K562 (cell line): ENCODE measurements around the gene KCNMB3. TPM values are rescaled to one million over a fixed set of nuclear protein-coding genes. Genes with fewer than 3 reads are reported as not detected.

Source experiments
- ATAC-seq: fragments of 200-7000 bp; cut with Tn5 transposase; 3 replicates; pipeline ENCODE4 v1.9.1; 2020; ENCODE audit warnings: moderate library complexity
- Bru-seq: library from RNA; stranded (reverse); fragments of 400-500 nt; gene quantifications from one replicate; lab custom pipeline; 2021; lab: Mats Ljungman, UMichigan
- BruChase-seq, 2 experiments: library from RNA; stranded (reverse); fragments of 400-500 nt; gene quantifications; one replicate each; lab custom pipeline; 2021; lab: Mats Ljungman, UMichigan
- BruUV-seq: library from RNA; stranded (reverse); fragments of 400-500 nt; replicated peaks from 2 replicates; lab custom pipeline; 2021; lab: Mats Ljungman, UMichigan
- CTCF ChIA-PET: fragments of 300-600 bp; formaldehyde crosslinking; extraction: SDS; loops from one replicate; lab custom pipeline; 2021; ENCODE audit warnings: low intra/inter-chr PET ratio; lab: Yijun Ruan, JAX
- POLR2A ChIA-PET: fragments of 300-600, 350-650 bp; sonication (Branson Sonifier 250); formaldehyde crosslinking; extraction: SDS; loops from one replicate; lab custom pipeline; 2021; ENCODE audit warnings: antibody characterized with exemption, inconsistent platforms; lab: Yijun Ruan, JAX
- DNase-seq, 4 experiments: peaks; one replicate each; pipeline versions ENCODE4 v3.0.0 to v3.0.0-alpha.2; 2011 to 2018; ENCODE audit warnings: low spot score in 3 of 4, mixed read lengths in 3 of 4; ENCODE audit errors: extremely low read depth in 1 of 4
- FAIRE-seq: peaks from 2 replicates; lab custom pipeline; 2011; peaks lifted over from hg19 to GRCh38; lab: Jason Lieb, UNC
- H2AFZ ChIP-seq: 2 replicates; pipeline ENCODE4 v1.6.0; 2011; ENCODE audit warnings: low read depth, low read length, control low read depth, inconsistent platforms
- H3K27ac ChIP-seq: fragments of 200-600 bp; 3 replicates; pipeline ENCODE4 v1.8.0; 2011; ENCODE audit warnings: low read depth, mild to moderate bottlenecking, control low read depth, inconsistent platforms, low read length, moderate library complexity, mixed read lengths; ENCODE audit errors: extremely low read depth
- H3K27me3 ChIP-seq, 2 experiments: fragments of 300-600 bp in 1 of 2; 2 replicates in 1 of 2; 3 replicates in 1 of 2; pipeline versions ENCODE4 v1.6.0 to v1.8.0; 2011; ENCODE audit warnings: inconsistent platforms in 2 of 2, low read length in 2 of 2, mild to moderate bottlenecking in 1 of 2, mixed read lengths in 1 of 2, moderate library complexity in 1 of 2; ENCODE audit not compliant: control insufficient read depth in 2 of 2, insufficient read depth in 2 of 2
- H3K36me3 ChIP-seq: fragments of 300-600 bp; 3 replicates; pipeline ENCODE4 v1.8.0; 2011; ENCODE audit warnings: mild to moderate bottlenecking, low read length, inconsistent platforms; ENCODE audit not compliant: control insufficient read depth, insufficient read depth
- H3K4me1 ChIP-seq, 2 experiments: fragments of 200-600 bp in 1 of 2; replicated peaks in 1 of 2; 2 replicates in 1 of 2; 3 replicates in 1 of 2; pipeline versions ENCODE4 v1.5.1 to v1.8.0; 2011; ENCODE audit warnings: inconsistent platforms in 2 of 2, low read length in 2 of 2, mild to moderate bottlenecking in 1 of 2, mixed read lengths in 1 of 2, moderate library complexity in 1 of 2; ENCODE audit not compliant: control insufficient read depth in 2 of 2, insufficient read depth in 2 of 2
- H3K4me2 ChIP-seq: 2 replicates; pipeline ENCODE4 v1.6.1; 2011; ENCODE audit warnings: low read length, control low read depth, inconsistent platforms, mixed read lengths; ENCODE audit not compliant: insufficient read depth
- H3K4me3 ChIP-seq: fragments of 200-600 bp; sonication (generic), shearing (Covaris generic); 2 replicates; pipeline ENCODE4 v1.5.1; 2016; ENCODE audit warnings: control low read depth, inconsistent platforms
- H3K79me2 ChIP-seq: fragments of 200-600 bp; 3 replicates; pipeline ENCODE4 v1.8.0; 2011; ENCODE audit warnings: low read length, inconsistent platforms; ENCODE audit not compliant: control insufficient read depth, insufficient read depth
- H3K9ac ChIP-seq, 2 experiments: 2 replicates each; pipeline versions ENCODE4 v1.6.0 to v1.6.1; 2011; ENCODE audit warnings: low read depth in 2 of 2, low read length in 2 of 2, control low read depth in 1 of 2, inconsistent platforms in 1 of 2, mild to moderate bottlenecking in 1 of 2, mixed read lengths in 1 of 2; ENCODE audit not compliant: insufficient read depth in 1 of 2
- H3K9me1 ChIP-seq: one replicate; pipeline ENCODE4 v1.6.0; 2011; ENCODE audit warnings: inconsistent platforms, mild to moderate bottlenecking, low read length, moderate library complexity; ENCODE audit not compliant: control insufficient read depth, insufficient read depth
- H3K9me3 ChIP-seq: replicated peaks from 2 replicates; pipeline ENCODE4 v1.5.1; 2011; ENCODE audit warnings: low read depth, low read length, inconsistent platforms; ENCODE audit not compliant: control insufficient read depth, insufficient read depth
- H4K20me1 ChIP-seq: replicated peaks from 2 replicates; pipeline ENCODE4 v1.6.1; 2011; ENCODE audit warnings: low read length, inconsistent platforms, mixed read lengths; ENCODE audit not compliant: control insufficient read depth, insufficient read depth
- CHAMP1 ChIP-seq: fragments of 450-650 bp; IDR thresholded peaks from 2 replicates; pipeline ENCODE4 v1.6.1; 2016; ENCODE audit warnings: mild to moderate bottlenecking
- CTCFL ChIP-seq: IDR thresholded peaks from 2 replicates; pipeline ENCODE4 v1.6.1; 2011; ENCODE audit warnings: borderline replicate concordance, low read depth, mild to moderate bottlenecking, moderate library complexity, low read length; ENCODE audit not compliant: insufficient read depth, poor library complexity, severe bottlenecking
- E2F5 ChIP-seq: sonication (generic); formaldehyde crosslinking; IDR thresholded peaks from 2 replicates; pipeline ENCODE4 v1.8.0; 2022; ENCODE audit warnings: mild to moderate bottlenecking, missing genetic modification reagents
- GATAD2B ChIP-seq: fragments of 450-650 bp; IDR thresholded peaks from 2 replicates; pipeline ENCODE4 v1.6.1; 2017; ENCODE audit warnings: mild to moderate bottlenecking, borderline replicate concordance
- YY1 ChIP-seq, 3 experiments: IDR thresholded peaks; 2 replicates each; pipeline ENCODE4 v1.6.1; 2011; ENCODE audit warnings: low read length in 2 of 3, mild to moderate bottlenecking in 2 of 3, moderate library complexity in 2 of 3, borderline replicate concordance in 1 of 3, control low read depth in 1 of 3, low read depth in 1 of 3; ENCODE audit not compliant: insufficient read depth in 3 of 3, insufficient replicate concordance in 2 of 3, control insufficient read depth in 1 of 3, insufficient read length in 1 of 3; ENCODE audit errors: extremely low read depth in 1 of 3
- ZNF644 ChIP-seq: fragments of 200-800 bp; sonication (Bioruptor generic); IDR thresholded peaks from 2 replicates; pipeline ENCODE4 v1.6.1; 2016; ENCODE audit warnings: low read depth, missing genetic modification characterization, missing compliant biosample characterization
- WGBS: fragments of 100-300 bp; shearing (Covaris generic); methylation state at CpG from one replicate; pipeline ENCODE4 v1.1.6; 2016; ENCODE audit warnings: low coverage, mixed read lengths; ENCODE audit not compliant: insufficient coverage; ENCODE audit errors: missing lambda C conversion rate; 5-methylcytosine and 5-hydroxymethylcytosine counted together
- in situ Hi-C: fragments of 300-500 bp; cut with MboI; formaldehyde crosslinking; loops from 4 replicates; pipeline ENCODE4 v1.15.0; 2018; ENCODE audit warnings: inconsistent platforms, mixed read lengths
- intact Hi-C: fragments of 100-400 bp; cut with micrococcal nuclease; formaldehyde crosslinking; loops from 2 replicates; pipeline ENCODE4 v1.14.2; 2022
- long read RNA-seq, 3 experiments: library from polyadenylated mRNA in 2 of 3; library from RNA in 1 of 3; unstranded in 2 of 3; stranded (forward) in 1 of 3; transcript quantifications; one replicate each; pipeline ENCODE4 v2.0.0, GENCODE V29; 2019 to 2022
- polyA minus RNA-seq, 3 experiments: library from RNA; depleted of rRNA, polyadenylated mRNA; stranded (reverse); fragments of >200 nt; gene quantifications; 2 replicates each; pipeline ENCODE4 v1.2.3, GENCODE V29; 2011
- polyA plus RNA-seq, 8 experiments: library from polyadenylated mRNA; depleted of rRNA in 4 of 8; stranded (reverse) in 5 of 8; unstranded in 3 of 8; fragments of >200 nt; fragmentation: Nextera tagmentation in 2 of 8; fragmentation: Illumina TruSeq in 1 of 8; extraction: Ambion mirVana in 2 of 8; extraction: Trizol in 1 of 8; gene quantifications; 2 replicates each; pipeline versions ENCODE4 v1.2.1 to v1.2.3, GENCODE V29; 2011 to 2014; ENCODE audit warnings: inconsistent platforms in 1 of 8, missing spikeins in 1 of 8
- total RNA-seq, 7 experiments: library from RNA; depleted of rRNA in 6 of 7; stranded (reverse); fragments of >200 nt in 6 of 7; fragmentation: Illumina TruSeq in 2 of 7; extraction: Trizol in 2 of 7; gene quantifications; 2 replicates each; pipeline versions ENCODE4 v1.2.1 to v1.2.3, GENCODE V29; 2011 to 2021; ENCODE audit warnings: low replicate concordance in 1 of 7

The KCNMB3 gene
- 42.1 and 87.2 TPM in 2 replicates for total RNA-seq (2011; cell fraction: chromatin; rRNA removed; ENCODE audit: low replicate concordance)
- 16.3 and 21.2 TPM in 2 replicates for total RNA-seq (2011; cell fraction: nucleolus; rRNA removed)
- total RNA-seq (2011; cell fraction: nucleoplasm; rRNA removed), result 33.8 and 60.6 TPM in 2 replicates
- total RNA-seq (2014; rRNA removed) (8.7 and 12.3 TPM in 2 replicates), total RNA-seq (2014; rRNA removed; fragmentation: Illumina TruSeq; extraction: Trizol) (15.3 and 16.5 TPM in 2 replicates), total RNA-seq (2015; rRNA removed; fragmentation: Illumina TruSeq; extraction: Trizol) (13.7 and 13.8 TPM in 2 replicates), total RNA-seq (2021) (9.9 and 14.3 TPM in 2 replicates), polyA plus RNA-seq (2011; rRNA removed) (18.6 and 21.1 TPM in 2 replicates), polyA plus RNA-seq (2014; fragmentation: Illumina TruSeq; extraction: Trizol) (17.6 and 20.4 TPM in 2 replicates), polyA plus RNA-seq (2014; fragmentation: Nextera tagmentation; extraction: Ambion mirVana) (1 to 10 TPM; 7.0 to 7.8 TPM), polyA plus RNA-seq (2014; rRNA removed) (13.0 and 19.8 TPM in 2 replicates), polyA minus RNA-seq (2011; rRNA and poly(A)+ RNA removed) (27.8 and 30.2 TPM in 2 replicates), Bru-seq, nascent RNA (percentile 82 among the genes with signal in this experiment), BruChase-seq, experiment 1, labeled RNA remaining after a 2-hour chase (percentile 86 among the genes with signal in this experiment), BruChase-seq, experiment 2, labeled RNA remaining after a 6-hour chase (percentile 84 among the genes with signal in this experiment)
- polyA plus RNA-seq (2011; cell fraction: cytosol; rRNA removed), result 5.8 and 7.4 TPM in 2 replicates
- 48.8 and 65.5 TPM in 2 replicates for polyA plus RNA-seq (2011; cell fraction: nucleus; rRNA removed)
- polyA plus RNA-seq (2012), result 11.9 and 19.9 TPM in 2 replicates
- polyA minus RNA-seq (2011; cell fraction: cytosol; rRNA and poly(A)+ RNA removed), result 1.8 and 3.6 TPM in 2 replicates
- 26.3 and 37.4 TPM in 2 replicates for polyA minus RNA-seq (2011; cell fraction: nucleus; rRNA and poly(A)+ RNA removed)
- long read RNA-seq, experiment 1, full-length matches to known transcripts, result 3 of 15 reads
- long read RNA-seq, experiment 1, partial matches to known transcripts, result 1 of 15 reads
- long read RNA-seq, experiment 1, other reads (novel, unspliced or antisense), result 11 of 15 reads
- long read RNA-seq, experiment 2, full-length matches to known transcripts, result 4 of 9 reads
- long read RNA-seq, experiment 2, partial matches to known transcripts, result 1 of 9 reads
- long read RNA-seq, experiment 2, other reads (novel, unspliced or antisense), result 4 of 9 reads
- long read RNA-seq, experiment 3, result 0 reads

- ChIA-PET CTCF (no interaction called here), POLR2A (interaction anchor here (0.6 kb wide), 1 partner anchor 72 kb away, joined by 3 read pairs; no protein-coding TSS in a partner anchor)
- no peak for DNase-seq
- Histone ChIP-seq H3K79me2 (peaks cover 32% of the 10 kb centered on the region), H3K9ac (no peak within 1 kb of the TSS), H4K20me1 (no peaks in the 10 kb centered on the region), H3K27me3 (no peaks in the 10 kb centered on the region), H3K9me1 (no peaks in the 10 kb centered on the region), H3K27ac (no peak within 1 kb of the TSS), H3K9me3 (no peaks in the 10 kb centered on the region), H2AFZ (no peak within 1 kb of the TSS), H3K36me3 (peaks cover 66% of the 10 kb centered on the region), H3K4me3 (no peak within 1 kb of the TSS), H3K4me1 (peaks cover 0 to 5% of the 10 kb centered on the region in 2 experiments; a peak in 2 of 5 replicates), H3K4me2 (no peak within 1 kb of the TSS)
- in situ Hi-C loops, result no loop called here
- WGBS, result 84% methylated on average over 6 of the region's 6 CpGs
- intact Hi-C loops, result loop anchor here (10.0 kb wide), 1 partner anchor 236 kb away; no protein-coding TSS in a partner anchor
- ATAC-seq, result no peak
- no peak for FAIRE-seq
- no TSS peak for BruUV-seq
- TF ChIP-seq E2F5 (CRISPR knock-in tag), result no peak
- TF ChIP-seq CTCFL, result no peak
- no peak for TF ChIP-seq YY1 (IDR thresholded peaks at IDR 0.05; ENCODE audit: borderline replicate concordance in 1 of 3, control insufficient read depth in 1 of 3, extremely low read depth in 1 of 3, insufficient read depth in 3 of 3, insufficient read length in 1 of 3, insufficient replicate concordance in 2 of 3, low read depth in 1 of 3, low read length in 2 of 3)
- no peak for TF ChIP-seq ZNF644 (tag)
- TF ChIP-seq CHAMP1, result no peak
- no peak for TF ChIP-seq GATAD2B
Observed at GRCh38 chr3:179250803-179251476, at the start of gene KCNMB3. KCNMB3 (minus strand) TSS chr3:179251114; CDS start chr3:179250990, 124 bp downstream.
